ENCODE data around the gene CFAP100.

DNA sequence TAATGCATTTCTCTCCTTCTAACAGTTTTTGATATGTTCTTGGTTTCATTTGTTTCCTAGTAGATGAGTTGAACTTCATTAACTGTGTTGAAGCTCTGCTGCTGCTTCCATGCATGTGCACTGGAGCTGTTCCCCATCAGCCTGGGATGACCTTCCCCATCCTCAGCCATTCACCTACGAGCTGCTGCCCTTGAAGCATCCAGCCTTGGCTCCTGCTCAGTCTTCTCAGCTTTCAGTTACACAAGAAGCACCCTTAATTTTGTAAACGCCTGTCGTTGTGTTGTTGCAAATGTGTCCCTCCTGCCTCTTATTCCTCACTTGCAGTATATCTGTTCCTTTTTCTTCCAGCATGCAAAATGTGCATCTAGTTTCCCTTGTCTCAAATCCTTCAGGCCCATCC, 89.4 kb downstream of the CFAP100 start:
- TF ChIP-seq POLR2AphosphoS5 (IDR thresholded peaks at IDR 0.05; ENCODE audit: low read depth, low read length) (no peak), TAF1 (IDR thresholded peaks at IDR 0.05; ENCODE audit: borderline replicate concordance, insufficient read depth, low read length) (no peak)
